ENCODE measurements around the gene NRXN3.

DNA sequence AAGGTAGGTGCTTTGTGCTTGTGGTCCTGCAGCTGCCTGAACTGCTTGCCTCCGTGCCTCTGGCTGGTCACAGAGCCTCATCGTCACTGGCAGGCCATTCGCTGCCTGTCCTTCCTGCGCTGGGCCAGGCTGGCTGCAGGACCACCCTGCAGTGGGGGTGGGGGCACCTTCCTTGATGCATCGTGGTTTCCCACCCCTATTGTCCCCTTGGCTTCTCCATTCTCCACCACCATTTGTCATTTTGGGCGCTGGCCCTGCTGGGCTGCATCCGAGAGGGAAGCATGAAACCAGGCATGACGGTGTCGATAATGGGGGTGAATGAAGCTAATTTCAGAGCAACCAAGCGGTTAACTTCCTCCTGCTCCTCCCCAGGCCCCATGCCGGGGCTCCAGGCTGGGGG, 127.7 kb downstream of the NRXN3 start:
- TF ChIP-seq, protein P1, sequence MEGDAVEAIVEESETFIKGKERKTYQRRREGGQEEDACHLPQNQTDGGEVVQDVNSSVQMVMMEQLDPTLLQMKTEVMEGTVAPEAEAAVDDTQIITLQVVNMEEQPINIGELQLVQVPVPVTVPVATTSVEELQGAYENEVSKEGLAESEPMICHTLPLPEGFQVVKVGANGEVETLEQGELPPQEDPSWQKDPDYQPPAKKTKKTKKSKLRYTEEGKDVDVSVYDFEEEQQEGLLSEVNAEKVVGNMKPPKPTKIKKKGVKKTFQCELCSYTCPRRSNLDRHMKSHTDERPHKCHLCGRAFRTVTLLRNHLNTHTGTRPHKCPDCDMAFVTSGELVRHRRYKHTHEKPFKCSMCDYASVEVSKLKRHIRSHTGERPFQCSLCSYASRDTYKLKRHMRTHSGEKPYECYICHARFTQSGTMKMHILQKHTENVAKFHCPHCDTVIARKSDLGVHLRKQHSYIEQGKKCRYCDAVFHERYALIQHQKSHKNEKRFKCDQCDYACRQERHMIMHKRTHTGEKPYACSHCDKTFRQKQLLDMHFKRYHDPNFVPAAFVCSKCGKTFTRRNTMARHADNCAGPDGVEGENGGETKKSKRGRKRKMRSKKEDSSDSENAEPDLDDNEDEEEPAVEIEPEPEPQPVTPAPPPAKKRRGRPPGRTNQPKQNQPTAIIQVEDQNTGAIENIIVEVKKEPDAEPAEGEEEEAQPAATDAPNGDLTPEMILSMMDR (conservative IDR thresholded peaks at IDR 0.05 in 1 of 2, IDR thresholded peaks at IDR 0.05 in 1 of 2; ENCODE audit: low read depth in 1 of 2, low read length in 2 of 2) = no peak
- TF ChIP-seq EZH2 (IDR thresholded peaks at IDR 0.05; ENCODE audit: low read length, missing control alignments) = no peak

Measured in fibroblast of lung (primary cell).